K562 (cell line): ENCODE results near the gene MRPL4. TPM values are rescaled to one million over a fixed set of nuclear protein-coding genes. Genes with fewer than 3 reads are reported as not detected.

Source experiments
- CAMTA2 ChIP-seq: fragments of 250-450 bp; sonication (Bioruptor Pico); conservative IDR thresholded peaks from 2 replicates; pipeline ENCODE4 v1.5.1; 2022
- CREM ChIP-seq: IDR thresholded peaks from 2 replicates; pipeline ENCODE4 v1.6.1; 2014; ENCODE audit warnings: antibody characterized with exemption, low read depth
- CTBP1 ChIP-seq: fragments of 450-650 bp; IDR thresholded peaks from 2 replicates; pipeline ENCODE4 v1.6.1; 2016; ENCODE audit warnings: borderline replicate concordance
- HDAC6 ChIP-seq: IDR thresholded peaks from 2 replicates; pipeline ENCODE4 v1.6.1; 2012; ENCODE audit warnings: low read depth, mild to moderate bottlenecking, control low read depth, inconsistent platforms, low read length, moderate library complexity
- HMGN3 ChIP-seq: IDR thresholded peaks from 2 replicates; pipeline ENCODE4 v1.6.1; 2011; ENCODE audit warnings: borderline replicate concordance, low read depth, mild to moderate bottlenecking, mixed read lengths, low read length; ENCODE audit not compliant: insufficient read length; ENCODE audit errors: extremely low read depth
- HNRNPH1 ChIP-seq: fragments of 200-400 bp; formaldehyde crosslinking; optimal IDR thresholded peaks from 2 replicates; pipeline ENCODE3; 2017; ENCODE audit warnings: low read depth, mild to moderate bottlenecking, low read length, moderate library complexity
- NFRKB ChIP-seq: fragments of 450-650 bp; IDR thresholded peaks from 2 replicates; pipeline ENCODE4 v1.6.1; 2016; ENCODE audit warnings: low read depth
- NR4A1 ChIP-seq, 2 experiments: fragments of 250-450 bp in 1 of 2; fragments of 450-650 bp in 1 of 2; sonication (Bioruptor Pico) in 1 of 2; IDR thresholded peaks; 2 replicates each; pipeline versions ENCODE4 v1.4.0 to v1.6.1; 2016 to 2020; ENCODE audit warnings: mild to moderate bottlenecking in 2 of 2, missing compliant biosample characterization in 1 of 2, missing genetic modification characterization in 1 of 2, moderate library complexity in 1 of 2
- PCBP1 ChIP-seq: fragments of 200-400 bp; formaldehyde crosslinking; IDR thresholded peaks from 2 replicates; pipeline ENCODE4 v1.6.1; 2018; ENCODE audit warnings: mild to moderate bottlenecking, low read depth, low read length; ENCODE audit not compliant: poor library complexity, severe bottlenecking
- POLR2G ChIP-seq: fragments of 200-400 bp; formaldehyde crosslinking; IDR thresholded peaks from 2 replicates; pipeline ENCODE4 v1.6.1; 2017; ENCODE audit warnings: low read depth, mild to moderate bottlenecking, antibody characterized with exemption, low read length, moderate library complexity
- RFX1 ChIP-seq: fragments of 450-650 bp; IDR thresholded peaks from 2 replicates; pipeline ENCODE4 v1.6.1; 2016; ENCODE audit warnings: mild to moderate bottlenecking, moderate library complexity
- SNIP1 ChIP-seq: fragments of 450-650 bp; IDR thresholded peaks from 2 replicates; pipeline ENCODE4 v1.7.1; 2017; ENCODE audit warnings: low read depth, mild to moderate bottlenecking
- TBP ChIP-seq: optimal IDR thresholded peaks from 2 replicates; pipeline ENCODE3; 2011; ENCODE audit warnings: low read depth, low read length, improper control_type of control experiment
- TCF3 ChIP-seq: sonication (generic); formaldehyde crosslinking; IDR thresholded peaks from 2 replicates; pipeline ENCODE4 v1.4.0; 2020; ENCODE audit warnings: mild to moderate bottlenecking, missing genetic modification reagents
- TOE1 ChIP-seq, 2 experiments: fragments of 450-650 bp in 1 of 2; sonication (generic) in 1 of 2; formaldehyde crosslinking in 1 of 2; IDR thresholded peaks; 2 replicates each; pipeline versions ENCODE4 v1.7.1 to v1.8.0; 2016 to 2022; ENCODE audit warnings: borderline replicate concordance in 2 of 2, mild to moderate bottlenecking in 2 of 2, antibody characterized with exemption in 1 of 2, inconsistent platforms in 1 of 2, low read depth in 1 of 2, missing genetic modification reagents in 1 of 2, moderate library complexity in 1 of 2
- UBTF ChIP-seq, 2 experiments: IDR thresholded peaks; 2 replicates each; pipeline ENCODE4 v1.6.1; 2012; ENCODE audit warnings: improper control_type of control experiment in 2 of 2, low read depth in 2 of 2, low read length in 2 of 2, borderline replicate concordance in 1 of 2
- USF2 ChIP-seq: sonication (generic); formaldehyde crosslinking; IDR thresholded peaks from 2 replicates; pipeline ENCODE4 v1.5.0; 2020; ENCODE audit warnings: missing genetic modification reagents
- ZFPM2 ChIP-seq: fragments of 250-450 bp; sonication (Bioruptor Pico); IDR thresholded peaks from 2 replicates; pipeline ENCODE4 v1.5.1; 2022; ENCODE audit warnings: mild to moderate bottlenecking
- ZNF398 ChIP-seq: fragments of 250-450 bp; sonication (Bioruptor Pico); IDR thresholded peaks from 2 replicates; pipeline ENCODE4 v1.8.0; 2021; ENCODE audit warnings: moderate library complexity, mild to moderate bottlenecking, inconsistent platforms
- ZNF57 ChIP-seq: fragments of 450-650 bp; formaldehyde crosslinking; IDR thresholded peaks from 2 replicates; pipeline ENCODE4 v1.4.0; 2020; ENCODE audit warnings: mild to moderate bottlenecking, moderate library complexity
- ZNF717 ChIP-seq: fragments of 250-450 bp; sonication (Bioruptor Pico); IDR thresholded peaks from 2 replicates; pipeline ENCODE4 v1.5.0; 2021
- polyA plus RNA-seq, 8 experiments: library from polyadenylated mRNA; depleted of rRNA in 4 of 8; stranded (reverse) in 5 of 8; unstranded in 3 of 8; fragments of >200 nt; fragmentation: Nextera tagmentation in 2 of 8; fragmentation: Illumina TruSeq in 1 of 8; extraction: Ambion mirVana in 2 of 8; extraction: Trizol in 1 of 8; gene quantifications; 2 replicates each; pipeline versions ENCODE4 v1.2.1 to v1.2.3, GENCODE V29; 2011 to 2014; ENCODE audit warnings: inconsistent platforms in 1 of 8, missing spikeins in 1 of 8
- total RNA-seq, 7 experiments: library from RNA; depleted of rRNA in 6 of 7; stranded (reverse); fragments of >200 nt in 6 of 7; fragmentation: Illumina TruSeq in 2 of 7; extraction: Trizol in 2 of 7; gene quantifications; 2 replicates each; pipeline versions ENCODE4 v1.2.1 to v1.2.3, GENCODE V29; 2011 to 2021; ENCODE audit warnings: low replicate concordance in 1 of 7
- TF ChIP-seq, protein P1 (sequence below), 2 experiments: fragments of 450-650 bp; IDR thresholded peaks; 2 replicates each; pipeline ENCODE4 v1.6.1; 2016

The MRPL4 gene
- total and polyA plus RNA-seq, 9 of the 15 experiments (the other 6 are each of a cell fraction or from before 2014, with no cell fraction given) = 1.4 to 239 (median 64.9) TPM

DNA sequence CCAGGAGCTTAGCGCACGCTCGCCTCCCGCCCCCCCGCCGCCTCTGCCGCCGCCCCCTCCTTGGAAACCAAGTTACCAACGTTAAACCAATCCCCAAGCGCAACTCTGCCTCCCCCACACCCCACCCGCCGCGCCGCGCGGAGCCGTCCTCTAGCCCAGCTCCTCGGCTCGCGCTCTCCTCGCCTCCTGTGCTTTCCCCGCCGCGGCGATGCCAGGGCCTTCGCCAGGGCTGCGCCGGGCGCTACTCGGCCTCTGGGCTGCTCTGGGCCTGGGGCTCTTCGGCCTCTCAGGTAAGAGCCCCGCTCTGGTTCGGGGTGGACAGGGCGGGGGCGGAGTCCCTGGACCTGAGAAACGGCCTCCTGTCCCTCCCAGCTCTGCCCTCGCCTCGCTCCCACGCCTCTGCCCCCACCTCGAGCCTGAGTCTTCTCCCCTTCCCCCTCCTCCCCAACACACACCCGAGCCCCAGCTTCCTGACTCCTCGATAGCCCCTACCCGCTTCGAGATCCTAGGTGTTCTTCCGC is 37.9 kb downstream of the MRPL4 start, which contains the start of gene ICAM5 (continued):
- TF ChIP-seq TBP (peak; percentile 48), SNIP1 (no peak), ZNF717 (CRISPR knock-in tag) (0 out of 2 replicates have a peak, but pooled peaks have one; percentile 17), USF2 (CRISPR knock-in tag) (no peak), ZNF398 (CRISPR knock-in tag) (no peak), HDAC6 (0 out of 2 replicates have a peak, but pooled peaks have one; percentile 67), NR4A1 (CRISPR knock-in tag; IDR thresholded peaks at IDR 0.05) (no peak), NR4A1 (tag; IDR thresholded peaks at IDR 0.05) (no peak), UBTF (IDR thresholded peaks at IDR 0.05; ENCODE audit: borderline replicate concordance in 1 of 2, low read depth in 2 of 2, low read length in 2 of 2) (peak in 1 of 2 experiments; percentile 62; a peak in 1 of 4 replicates), RFX1 (no peak), ZFPM2 (no peak), HNRNPH1 (no peak), TCF3 (CRISPR knock-in tag) (no peak), CTBP1 (peak; percentile 47; the same call in 1 of the 2 replicates), ZNF57 (0 out of 2 replicates have a peak, but pooled peaks have one; percentile 30), CAMTA2 (CRISPR knock-in tag) (0 out of 2 replicates have a peak, but pooled peaks have one; percentile 68), CREM (no peak), POLR2G (peak; percentile 85), PCBP1 (peak; percentile 78), NFRKB (peak; percentile 41; the same call in 1 of the 2 replicates), TOE1 (IDR thresholded peaks at IDR 0.05; ENCODE audit: borderline replicate concordance) (no peak), TOE1 (CRISPR knock-in tag; IDR thresholded peaks at IDR 0.05; ENCODE audit: borderline replicate concordance, low read depth) (no peak), HMGN3 (peak; percentile 42)
- TF ChIP-seq, protein P1, sequence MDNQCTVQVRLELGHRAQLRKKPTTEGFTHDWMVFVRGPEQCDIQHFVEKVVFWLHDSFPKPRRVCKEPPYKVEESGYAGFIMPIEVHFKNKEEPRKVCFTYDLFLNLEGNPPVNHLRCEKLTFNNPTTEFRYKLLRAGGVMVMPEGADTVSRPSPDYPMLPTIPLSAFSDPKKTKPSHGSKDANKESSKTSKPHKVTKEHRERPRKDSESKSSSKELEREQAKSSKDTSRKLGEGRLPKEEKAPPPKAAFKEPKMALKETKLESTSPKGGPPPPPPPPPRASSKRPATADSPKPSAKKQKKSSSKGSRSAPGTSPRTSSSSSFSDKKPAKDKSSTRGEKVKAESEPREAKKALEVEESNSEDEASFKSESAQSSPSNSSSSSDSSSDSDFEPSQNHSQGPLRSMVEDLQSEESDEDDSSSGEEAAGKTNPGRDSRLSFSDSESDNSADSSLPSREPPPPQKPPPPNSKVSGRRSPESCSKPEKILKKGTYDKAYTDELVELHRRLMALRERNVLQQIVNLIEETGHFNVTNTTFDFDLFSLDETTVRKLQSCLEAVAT (IDR thresholded peaks at IDR 0.05) = peak in 1 of 2 experiments; percentile 52; a peak in 2 of 4 replicates
